HG03135 (cell line): ENCODE data around the gene DDX10.

Experiments used
- ATAC-seq: cut with Tn5 transposase; IDR thresholded peaks from one replicate; pipeline ENCODE4 v1.9.1; 2021; ENCODE audit warnings: mild to moderate bottlenecking, moderate library complexity; ENCODE audit not compliant: unreplicated experiment

DDX10 gene

DNA sequence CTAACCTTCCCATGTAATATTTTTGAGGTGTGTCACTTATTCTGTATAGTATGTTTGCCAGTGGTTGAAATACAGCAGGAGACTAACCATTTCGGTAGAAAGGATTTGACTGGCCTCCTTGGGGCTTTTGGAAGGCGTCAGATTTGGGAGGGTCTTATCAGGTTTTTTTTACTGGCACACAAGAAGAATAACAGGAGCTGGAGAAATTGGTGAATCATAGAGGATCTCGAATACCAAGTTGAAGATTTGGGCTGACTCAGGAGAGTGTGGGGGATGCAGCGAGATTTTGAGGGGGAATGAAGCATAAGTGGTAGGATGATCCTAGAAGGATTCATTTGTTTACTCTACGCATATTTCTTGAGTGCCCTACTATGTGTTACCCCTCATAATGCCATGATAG, 200.5 kb downstream of the DDX10 start:
- no peak for ATAC-seq

DNA sequence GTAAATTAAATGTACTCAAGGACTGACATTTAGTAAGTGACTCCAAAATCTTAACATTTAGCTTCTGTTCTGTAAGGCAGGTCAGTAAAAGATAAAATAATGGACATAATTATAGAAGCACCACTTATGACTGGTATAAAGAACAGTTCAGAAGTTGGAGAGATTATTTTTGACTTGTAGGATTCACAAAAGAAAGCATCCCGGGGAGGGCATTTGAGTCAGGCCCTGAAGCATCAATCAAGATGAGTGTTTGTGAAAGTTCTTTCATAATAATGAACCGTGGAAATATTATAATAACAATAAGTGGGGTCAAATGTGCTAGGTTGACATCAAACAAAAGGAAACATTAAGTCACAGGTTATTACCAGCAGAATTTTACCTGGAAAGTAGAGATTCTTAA, 201.9 kb downstream of the DDX10 start:
- ATAC-seq: no peak

- ATAC-seq: no peak
Observed at GRCh38 chr11:108870373-108871020, 205.6 kb downstream of the DDX10 start.

- no peak for ATAC-seq
Observed at GRCh38 chr11:108871152-108871551, 206.3 kb downstream of the DDX10 start.

DNA sequence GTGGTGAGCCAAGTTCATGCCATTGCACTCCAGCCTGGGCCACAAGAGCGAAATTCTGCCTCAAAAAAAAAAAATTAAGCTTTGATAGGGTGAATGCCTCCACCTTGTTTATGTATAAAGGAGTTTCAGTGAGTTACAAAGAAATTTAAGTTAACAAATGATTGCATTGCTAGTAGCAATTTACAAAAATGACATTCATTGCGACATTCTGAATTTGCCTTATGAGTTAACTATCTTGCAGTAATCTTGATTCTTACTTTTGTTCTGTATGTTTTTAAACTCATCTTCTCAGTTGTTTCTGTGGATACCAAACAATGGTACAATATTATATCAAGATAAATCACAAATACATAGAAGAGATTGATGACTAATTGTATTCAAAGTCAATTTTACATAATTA, 207.0 kb downstream of the DDX10 start:
- ATAC-seq: no peak

GRCh38 chr11:108872781-108873291, 208.0 kb downstream of the DDX10 start:
- ATAC-seq: no peak

DNA sequence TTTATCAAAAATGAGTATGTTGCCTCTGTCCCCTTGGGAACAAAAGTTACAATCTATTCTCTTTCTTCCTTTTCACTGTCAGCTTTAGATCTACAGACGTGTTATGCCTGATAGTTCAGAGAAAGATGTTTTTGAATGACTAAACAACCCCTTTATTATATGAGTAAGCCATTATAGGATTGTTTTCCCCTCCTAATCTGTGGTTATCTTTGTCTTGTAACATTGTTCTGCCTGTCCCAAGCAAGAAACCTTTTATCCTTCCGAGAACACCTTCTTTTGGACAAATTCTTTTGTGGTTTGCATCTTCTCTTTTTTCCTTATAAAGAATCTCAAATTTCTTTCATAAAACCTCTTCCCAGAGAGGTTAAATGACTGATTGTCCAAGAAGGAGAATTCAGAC, 208.4 kb downstream of the DDX10 start:
- no peak for ATAC-seq

DNA sequence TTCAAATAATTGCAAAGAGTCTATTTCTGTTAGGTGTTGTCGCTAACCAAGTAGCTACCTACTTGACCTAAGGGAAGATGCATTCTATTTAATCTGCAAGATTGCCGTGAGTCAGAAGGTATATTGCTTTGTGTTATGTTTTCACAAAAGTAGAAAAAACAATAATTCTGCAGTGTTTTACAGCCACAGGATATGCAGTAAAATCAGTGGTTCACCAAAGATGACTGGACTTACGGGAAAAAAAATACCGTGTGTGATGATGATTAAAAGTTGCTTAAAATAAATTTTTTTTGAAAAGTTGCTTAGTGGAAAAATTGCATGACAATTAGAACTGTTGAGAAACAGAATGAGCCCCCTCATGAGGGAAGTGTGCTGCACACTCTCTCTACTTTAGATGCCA, 209.1 kb downstream of the DDX10 start:
- no peak for ATAC-seq

- no peak for ATAC-seq
Observed at GRCh38 chr11:108875134-108875533, 210.3 kb downstream of the DDX10 start.

DNA sequence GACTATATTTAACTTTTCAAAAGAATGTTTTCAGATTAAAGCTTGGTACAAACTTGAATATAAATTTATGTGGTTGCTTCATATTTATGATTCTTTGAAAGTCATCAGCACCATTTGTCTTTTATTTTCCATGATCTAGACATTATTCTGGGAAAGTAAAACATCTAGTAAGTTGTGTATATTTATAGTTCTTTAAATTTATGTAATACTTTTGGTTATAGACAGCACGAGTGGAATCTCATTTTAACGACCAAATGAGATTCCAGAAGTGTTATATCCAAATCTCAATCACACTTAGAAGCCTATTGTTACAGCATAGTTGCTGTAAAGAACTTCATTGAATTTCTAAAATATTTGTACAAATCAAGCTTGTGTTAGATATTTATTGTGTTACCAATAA, 212.3 kb downstream of the DDX10 start:
- no peak for ATAC-seq

DNA sequence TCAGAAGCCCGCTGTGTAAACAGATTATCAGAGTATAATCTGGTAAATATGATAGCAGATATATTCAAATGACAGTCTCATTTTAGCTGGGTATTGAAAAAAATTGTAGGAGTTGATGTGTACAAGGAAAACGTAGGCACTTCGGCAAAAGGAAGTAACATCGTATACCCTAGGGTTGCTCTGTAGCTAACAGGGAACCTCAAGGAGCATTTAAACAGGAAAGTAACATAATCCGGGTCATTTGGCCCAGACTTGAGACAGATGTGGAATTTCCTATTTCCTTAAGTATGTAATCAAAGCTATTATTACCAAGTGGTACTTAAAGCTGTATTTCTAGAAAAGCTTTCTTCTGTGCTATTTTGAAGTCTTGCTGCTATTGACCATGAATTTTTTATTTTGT, 215.6 kb downstream of the DDX10 start:
- ATAC-seq: no peak

- no peak for ATAC-seq
Observed at GRCh38 chr11:108881131-108881530, 216.3 kb downstream of the DDX10 start.

- no peak for ATAC-seq
Observed at GRCh38 chr11:108882211-108882831, 217.5 kb downstream of the DDX10 start.

- no peak for ATAC-seq
Observed at GRCh38 chr11:108886005-108886659, 221.3 kb downstream of the DDX10 start.

DNA sequence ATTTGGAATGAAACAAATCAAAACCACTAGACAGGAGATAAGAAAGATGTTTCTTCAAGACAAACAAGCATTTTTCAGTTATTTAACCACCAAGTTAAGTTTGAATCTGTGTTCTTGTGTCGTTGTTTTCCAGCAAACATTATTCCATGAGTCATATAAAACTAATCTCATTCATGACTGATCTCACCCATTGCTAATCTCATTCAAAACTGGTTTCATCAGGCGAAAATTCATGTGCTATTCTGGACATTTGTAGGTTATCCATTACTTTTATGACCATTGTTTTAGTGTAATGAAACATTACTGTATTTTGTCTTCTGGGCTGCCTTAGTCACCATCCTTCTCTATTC, 221.8 kb downstream of the DDX10 start:
- ATAC-seq: no peak

DNA sequence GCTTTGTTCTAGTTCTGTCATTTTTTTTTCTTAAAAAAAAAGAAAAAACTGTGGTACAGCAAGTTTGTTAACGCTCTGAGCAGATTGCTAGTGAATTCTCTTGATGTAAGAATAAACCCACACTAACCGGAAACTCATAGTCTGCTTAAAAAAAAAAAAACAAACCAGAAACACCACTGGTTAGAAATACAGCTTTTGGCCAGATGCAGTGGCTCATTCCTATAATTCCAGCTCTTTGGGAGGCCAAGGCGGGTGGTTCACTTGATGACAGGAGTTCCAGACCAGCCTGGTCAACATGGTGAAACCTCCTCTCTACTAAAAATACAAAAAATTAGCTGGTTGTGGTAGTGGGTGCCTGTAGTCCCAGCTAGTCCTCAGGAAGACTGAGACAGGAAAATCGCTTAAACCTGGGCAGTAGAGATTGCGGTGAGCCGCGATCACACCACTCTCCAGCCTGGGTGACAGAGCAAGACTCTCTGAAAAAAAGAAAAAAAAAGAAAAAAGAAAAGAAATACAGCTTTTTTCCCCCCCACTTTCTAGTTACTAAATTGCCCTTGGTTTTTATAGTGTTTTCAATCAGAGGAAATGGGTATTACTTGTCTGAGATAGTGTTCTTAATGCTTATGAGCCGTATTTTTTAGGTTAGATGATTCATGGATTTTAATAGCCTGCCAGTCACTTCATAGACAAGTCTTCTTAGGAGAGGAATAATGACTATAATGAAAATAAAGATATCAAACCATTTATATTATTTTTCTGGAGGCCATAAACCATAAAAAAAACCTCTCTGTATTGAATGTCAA, 222.8 kb downstream of the DDX10 start:
- ATAC-seq: no peak

- no peak for ATAC-seq
Observed at GRCh38 chr11:108890482-108891105, 225.7 kb downstream of the DDX10 start.

GRCh38 chr11:108891143-108891542, 226.3 kb downstream of the DDX10 start:
- ATAC-seq: no peak

- no peak for ATAC-seq
Observed at GRCh38 chr11:108891909-108892511, 227.1 kb downstream of the DDX10 start.

DNA sequence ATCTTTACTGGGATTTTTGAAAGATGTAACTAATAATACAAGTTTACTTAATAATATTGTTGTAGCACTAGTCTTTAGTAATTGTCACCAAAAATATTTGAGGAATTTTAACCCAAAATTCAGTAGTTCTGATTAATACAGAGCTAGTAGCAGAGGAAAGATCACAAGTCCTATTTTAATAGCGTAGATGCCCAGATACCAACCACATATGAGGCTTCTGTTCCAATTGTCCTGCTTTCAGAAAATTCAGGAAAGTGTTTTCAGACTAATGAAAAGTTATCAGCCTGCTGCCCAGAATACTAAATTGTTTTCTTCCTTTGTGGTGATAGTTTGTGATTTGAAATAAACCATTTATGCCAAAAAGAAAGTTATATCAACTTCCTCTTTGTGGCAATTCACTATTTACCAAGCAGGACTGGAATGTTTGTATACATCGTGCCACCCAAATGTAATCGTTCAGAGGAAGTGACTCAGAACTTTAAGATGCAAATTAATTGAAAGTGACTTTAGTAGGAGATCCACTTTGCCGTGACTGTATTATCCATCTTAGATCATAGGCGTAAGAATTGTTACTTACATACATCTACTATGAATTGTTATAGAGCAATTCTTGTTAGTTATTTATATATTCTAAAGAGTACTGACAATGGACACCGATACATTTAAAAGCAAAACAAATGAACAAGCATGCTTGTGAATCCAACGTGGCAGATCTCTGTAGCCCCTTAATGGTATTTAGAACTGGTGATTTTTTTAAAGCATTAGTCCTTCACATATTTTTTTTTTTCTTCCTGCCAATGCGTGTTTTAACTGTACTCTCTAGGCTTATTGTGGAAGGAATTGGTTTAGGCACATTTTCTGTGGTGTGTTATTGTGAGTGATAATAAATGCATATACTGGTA, 231.0 kb downstream of the DDX10 start:
- ATAC-seq: no peak
